HG03159 (cell line): ENCODE measurements around the gene C2CD5.
A peak's percentile ranks its signal among the peaks of the same experiment; 100 is the strongest.
"Not testable (repeated sequence)": the region's sequence is repeated elsewhere in the genome, so short reads cannot be mapped to it uniquely, and the experiment has no call there.

ENCODE experiments used
- ATAC-seq: cut with Tn5 transposase; IDR thresholded peaks from one replicate; pipeline ENCODE4 v1.9.1; 2021; ENCODE audit warnings: mild to moderate bottlenecking, moderate library complexity; ENCODE audit not compliant: unreplicated experiment

The C2CD5 gene, protein sequence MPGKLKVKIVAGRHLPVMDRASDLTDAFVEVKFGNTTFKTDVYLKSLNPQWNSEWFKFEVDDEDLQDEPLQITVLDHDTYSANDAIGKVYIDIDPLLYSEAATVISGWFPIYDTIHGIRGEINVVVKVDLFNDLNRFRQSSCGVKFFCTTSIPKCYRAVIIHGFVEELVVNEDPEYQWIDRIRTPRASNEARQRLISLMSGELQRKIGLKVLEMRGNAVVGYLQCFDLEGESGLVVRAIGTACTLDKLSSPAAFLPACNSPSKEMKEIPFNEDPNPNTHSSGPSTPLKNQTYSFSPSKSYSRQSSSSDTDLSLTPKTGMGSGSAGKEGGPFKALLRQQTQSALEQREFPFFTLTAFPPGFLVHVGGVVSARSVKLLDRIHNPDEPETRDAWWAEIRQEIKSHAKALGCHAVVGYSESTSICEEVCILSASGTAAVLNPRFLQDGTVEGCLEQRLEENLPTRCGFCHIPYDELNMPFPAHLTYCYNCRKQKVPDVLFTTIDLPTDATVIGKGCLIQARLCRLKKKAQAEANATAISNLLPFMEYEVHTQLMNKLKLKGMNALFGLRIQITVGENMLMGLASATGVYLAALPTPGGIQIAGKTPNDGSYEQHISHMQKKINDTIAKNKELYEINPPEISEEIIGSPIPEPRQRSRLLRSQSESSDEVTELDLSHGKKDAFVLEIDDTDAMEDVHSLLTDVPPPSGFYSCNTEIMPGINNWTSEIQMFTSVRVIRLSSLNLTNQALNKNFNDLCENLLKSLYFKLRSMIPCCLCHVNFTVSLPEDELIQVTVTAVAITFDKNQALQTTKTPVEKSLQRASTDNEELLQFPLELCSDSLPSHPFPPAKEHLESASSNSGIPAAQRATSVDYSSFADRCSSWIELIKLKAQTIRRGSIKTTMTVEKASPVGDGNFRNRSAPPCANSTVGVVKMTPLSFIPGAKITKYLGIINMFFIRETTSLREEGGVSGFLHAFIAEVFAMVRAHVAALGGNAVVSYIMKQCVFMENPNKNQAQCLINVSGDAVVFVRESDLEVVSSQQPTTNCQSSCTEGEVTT

DNA sequence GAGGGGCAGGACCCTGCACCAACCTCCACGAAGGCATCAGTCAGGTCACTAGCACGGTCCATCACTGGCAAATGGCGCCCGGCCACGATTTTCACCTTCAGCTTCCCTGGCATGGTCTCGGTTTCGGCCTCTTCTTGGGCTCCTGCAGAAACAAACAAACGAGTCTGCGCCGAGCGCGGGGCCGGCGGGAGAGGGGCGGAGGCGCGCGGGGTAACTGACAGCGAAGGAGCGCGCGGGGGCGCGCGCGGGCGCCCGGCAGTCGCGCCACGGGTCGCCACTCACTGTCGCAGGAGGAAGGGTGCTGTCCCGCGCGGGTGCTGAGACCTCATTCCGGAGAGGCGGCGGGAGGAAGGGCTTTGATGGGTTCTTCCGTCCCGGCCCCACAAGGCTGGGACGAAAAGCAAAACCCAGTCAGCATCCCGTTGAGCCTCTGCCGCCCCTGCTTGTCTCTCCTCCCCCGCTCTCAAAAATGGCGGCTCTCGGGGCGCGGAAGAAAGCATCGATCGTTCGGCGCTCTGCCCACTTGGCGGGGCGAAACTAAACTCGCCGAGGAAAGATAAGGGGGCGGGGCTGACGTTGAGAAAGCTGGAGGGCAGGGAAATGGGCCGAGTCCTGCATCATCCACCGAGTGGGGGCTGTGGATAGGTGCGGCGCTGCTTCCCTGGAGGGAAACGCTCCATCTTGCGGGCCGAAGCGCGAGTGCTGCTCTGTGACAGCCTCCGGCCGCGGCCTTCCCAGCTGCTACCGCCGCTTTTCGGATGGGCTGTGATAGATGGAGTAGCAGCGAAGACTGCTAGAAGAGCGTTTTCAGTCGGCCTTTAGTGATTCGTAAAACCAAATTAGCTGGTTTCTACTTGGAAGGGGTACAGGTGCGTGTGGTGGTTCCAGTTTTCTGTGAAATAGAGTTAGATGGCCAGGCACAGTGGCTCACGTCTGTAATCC lies at the start of gene C2CD5:
TSS of gene C2CD5 (minus strand) at position 505 of the 942 bp plus-strand sequence. CDS start at position 113, 392 bp downstream.
- ATAC-seq = peak; percentile 82

DNA sequence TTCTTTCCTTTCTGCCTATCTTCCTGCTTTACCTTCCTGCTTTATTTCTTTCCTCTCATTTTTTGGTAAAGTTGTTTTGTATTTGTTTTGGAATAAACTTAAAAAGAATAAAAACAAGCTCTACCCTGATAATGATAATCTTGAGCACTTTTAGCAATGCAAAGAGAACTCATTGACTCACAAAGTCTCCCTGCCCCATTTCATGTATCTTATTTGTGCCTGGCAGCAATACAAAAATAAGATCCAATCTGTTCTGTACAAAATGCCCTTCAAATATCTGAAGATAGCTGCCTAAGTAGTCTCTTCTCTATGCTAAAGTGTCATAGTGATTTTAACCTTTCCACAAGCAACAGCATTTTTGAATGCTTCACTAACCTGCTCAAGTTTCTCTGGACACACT lies 49.5 kb upstream of the C2CD5 start:
- ATAC-seq = no peak

DNA sequence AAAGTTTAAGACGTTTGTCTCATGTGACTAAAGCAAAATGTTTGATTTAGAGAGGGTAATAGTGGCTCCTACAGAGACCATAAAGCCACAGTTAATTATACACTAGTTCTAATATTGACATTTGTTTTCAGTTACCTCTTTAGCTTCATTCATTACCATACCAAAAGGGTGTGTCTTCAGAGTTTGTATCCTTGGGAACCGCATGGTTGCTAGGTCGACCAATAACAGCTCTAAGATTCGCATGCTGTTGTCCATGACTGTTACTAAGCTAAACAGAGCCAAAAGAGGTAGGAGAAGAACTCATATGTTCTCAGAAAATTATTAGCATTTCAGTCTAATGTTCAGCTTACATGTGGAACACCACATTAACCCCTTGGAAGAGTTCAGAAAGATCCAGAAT lies 44.5 kb upstream of the C2CD5 start:
- no peak for ATAC-seq

DNA sequence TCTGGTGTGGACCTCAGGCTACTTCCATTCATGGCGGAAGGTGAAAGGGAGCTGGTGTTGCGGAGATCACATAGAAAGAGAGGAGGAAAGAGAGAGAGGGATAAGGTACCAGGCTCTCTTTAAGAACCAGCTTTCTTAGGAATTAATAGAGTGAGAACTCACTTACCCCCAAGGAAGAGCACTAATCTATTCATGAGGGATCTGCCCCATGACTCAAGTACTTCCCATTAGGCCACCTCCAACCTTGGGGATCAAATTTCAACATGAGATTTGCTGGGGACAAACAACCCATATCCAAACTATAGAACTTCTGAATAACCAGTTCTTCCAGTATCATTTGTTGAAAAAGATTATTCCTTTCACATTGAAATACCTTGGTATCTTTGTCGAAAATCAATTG lies 34.0 kb upstream of the C2CD5 start:
- no peak for ATAC-seq

DNA sequence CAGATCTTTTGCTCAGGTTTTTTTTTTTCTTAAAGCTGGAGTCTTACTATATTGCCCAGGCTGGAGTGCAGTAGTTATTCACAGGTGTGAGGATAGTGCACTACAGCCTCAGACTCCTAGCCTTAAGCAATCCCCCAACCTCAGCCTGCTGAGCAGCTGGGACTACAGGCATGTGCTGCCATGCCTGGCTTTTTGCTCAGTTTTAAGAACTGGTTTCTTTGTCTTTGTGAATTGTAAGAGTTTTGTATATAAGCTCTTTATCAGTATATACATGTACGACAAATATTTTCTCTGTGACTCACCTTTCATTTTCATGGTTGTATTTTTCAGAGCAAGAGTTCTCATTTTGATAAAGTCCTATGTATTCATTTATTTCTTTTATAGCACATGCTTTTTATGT lies 33.3 kb upstream of the C2CD5 start:
- no peak for ATAC-seq

DNA sequence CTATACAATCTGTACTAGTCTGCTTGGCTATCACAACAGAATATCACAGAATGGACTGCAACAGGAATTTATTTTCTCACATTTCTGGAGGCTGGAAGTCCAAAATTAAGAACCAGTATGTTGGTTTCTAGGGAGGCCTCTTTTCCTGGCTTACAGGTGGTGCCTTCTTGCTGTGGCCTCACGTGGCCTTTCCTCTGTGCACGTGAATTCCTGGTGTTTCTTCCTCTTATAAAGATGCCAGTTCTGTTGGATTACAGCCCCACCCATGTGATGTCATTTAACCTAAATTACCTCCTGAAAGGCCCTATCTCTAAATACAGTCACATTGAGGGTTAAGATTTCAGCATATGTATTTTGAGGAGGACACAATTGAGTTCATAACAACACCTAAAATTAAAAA lies 32.1 kb upstream of the C2CD5 start:
- no peak for ATAC-seq

DNA sequence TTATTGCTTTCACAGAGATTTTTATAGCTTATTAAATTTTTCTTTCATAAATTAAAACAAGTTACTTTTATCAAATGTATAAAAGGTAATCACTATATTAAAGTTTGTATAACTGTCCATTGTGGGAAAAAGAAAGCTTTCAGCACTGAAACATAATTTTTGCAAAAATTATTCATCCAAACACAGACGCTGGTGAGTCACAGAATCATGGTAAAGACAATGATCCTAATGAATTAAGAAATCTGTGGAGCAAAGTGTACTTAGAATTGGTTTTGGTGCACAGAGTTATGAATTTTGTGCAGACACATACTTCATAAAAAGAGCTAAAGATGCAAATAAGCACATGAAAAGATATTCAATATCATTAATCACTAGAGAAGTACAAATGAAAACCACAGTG lies 31.7 kb upstream of the C2CD5 start:
- no peak for ATAC-seq

DNA sequence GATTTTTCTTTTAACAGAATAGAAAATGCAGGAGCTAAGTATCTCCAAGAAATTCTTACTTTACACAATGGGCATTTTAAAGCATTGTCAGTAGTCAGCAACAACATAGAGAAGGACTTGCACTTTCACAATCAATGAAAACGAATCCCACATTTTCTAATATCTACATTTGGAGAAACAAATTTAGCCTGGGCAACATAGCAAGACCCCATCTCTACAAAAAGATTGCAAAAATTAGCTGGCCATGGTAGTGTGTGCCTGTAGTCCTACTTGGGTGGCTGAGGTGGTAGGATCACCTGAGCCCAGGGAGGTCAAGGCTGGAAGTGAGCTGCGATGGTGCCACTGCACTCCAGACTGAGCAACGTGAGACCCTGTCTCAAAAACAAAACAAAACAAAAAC lies 30.6 kb upstream of the C2CD5 start:
- no peak for ATAC-seq

DNA sequence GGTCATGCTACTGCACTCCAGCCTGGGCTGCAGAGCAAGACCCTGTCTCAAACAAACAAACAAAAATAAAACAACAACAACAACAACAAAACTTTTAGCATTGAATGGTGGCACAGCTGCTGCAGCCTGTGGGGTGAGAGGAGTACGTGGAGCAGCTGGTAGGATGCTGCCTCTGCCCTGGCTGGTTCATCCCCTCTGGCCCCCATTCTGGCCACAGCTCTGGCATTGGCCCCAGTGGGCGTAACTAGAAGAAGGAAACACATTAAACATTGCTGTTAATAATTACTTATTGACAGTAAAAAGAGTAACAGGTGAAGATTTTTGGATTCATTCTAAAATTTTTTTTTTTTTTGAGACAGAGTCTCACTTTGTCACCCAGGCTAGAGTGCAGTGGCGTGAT lies 28.8 kb upstream of the C2CD5 start:
- no peak for ATAC-seq

DNA sequence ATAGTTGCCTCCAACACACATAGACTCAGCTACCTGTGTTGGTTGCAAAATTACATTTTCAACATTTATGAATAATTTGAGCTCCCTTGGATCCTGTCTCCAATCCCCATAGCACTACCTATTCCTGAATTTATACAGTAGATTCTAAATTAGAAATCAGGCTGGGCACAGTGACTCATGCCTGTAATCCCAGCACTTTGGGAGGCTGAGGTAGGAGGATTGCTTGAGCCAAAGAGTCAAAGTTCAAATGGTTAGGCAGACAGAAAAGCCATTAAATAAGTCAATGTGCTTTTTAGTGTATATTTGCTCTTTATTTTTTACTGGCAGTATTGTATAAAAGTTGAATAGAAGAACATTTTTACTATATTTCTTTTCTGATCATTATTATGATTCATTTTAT lies 24.9 kb upstream of the C2CD5 start:
- no peak for ATAC-seq

DNA sequence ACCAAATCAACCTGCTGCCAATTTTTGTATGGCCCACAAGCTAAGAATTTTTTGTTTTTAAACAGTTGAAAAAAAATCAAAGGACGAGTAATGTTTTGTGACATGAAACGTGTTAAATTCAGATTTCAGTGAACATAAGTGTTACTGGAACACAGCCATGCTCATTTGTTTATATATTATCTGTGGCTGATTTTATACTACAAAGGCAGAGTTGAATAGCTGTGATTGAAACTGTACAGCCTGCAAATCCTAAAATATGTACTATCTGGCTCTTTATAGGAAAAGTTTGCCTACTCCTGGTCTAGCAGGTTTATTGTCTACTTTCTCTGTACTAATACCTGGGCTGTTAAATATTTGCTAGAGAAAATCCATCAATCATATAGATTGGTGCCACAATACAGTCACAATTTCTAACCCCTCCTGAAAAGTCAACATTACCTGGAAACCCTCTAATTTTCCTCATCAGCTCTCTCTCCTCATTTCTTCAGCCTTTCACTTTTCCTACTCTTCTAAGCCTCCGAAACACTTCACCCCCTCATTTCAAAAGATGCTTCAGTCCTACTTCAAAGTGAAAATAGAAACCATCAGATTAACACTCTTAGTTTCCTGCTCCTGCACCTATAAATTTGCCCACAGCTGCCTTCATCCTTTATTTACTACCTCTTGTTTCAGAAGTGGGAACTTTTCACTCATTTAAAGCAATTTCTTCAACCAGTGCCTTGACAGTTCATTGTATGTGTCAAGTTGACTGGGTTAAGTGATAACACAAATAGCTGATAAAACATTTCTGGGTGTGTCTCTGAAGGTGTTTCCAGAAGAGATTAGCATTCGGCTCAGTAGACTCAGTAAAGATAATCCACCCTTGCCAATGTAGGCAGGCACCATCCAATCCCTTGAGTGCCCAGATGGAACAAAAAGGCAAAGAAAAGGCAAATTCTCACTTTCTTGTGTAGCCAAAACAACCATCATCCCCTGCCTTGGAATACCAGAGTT lies 18.0 kb upstream of the C2CD5 start:
- ATAC-seq = no peak

DNA sequence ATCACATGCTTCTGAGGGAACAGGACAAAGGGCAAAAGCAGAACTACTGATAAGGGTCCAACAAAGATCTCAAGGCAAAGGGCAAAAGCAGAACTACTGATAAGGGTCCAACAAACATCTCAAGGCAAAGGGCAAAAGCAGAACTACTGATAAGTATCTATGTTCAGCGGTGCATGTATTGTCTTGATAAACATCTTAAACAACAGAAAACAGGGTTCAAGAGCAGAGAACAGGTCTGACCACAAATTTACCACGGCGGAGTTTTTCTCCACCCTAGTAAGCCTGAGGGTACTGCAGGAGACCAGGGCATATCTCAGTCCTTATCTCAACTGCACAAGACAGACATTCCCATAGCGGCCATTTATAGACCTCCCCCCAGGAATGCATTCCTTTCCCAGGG lies 10.4 kb upstream of the C2CD5 start:
- not testable (repeated sequence) for ATAC-seq

DNA sequence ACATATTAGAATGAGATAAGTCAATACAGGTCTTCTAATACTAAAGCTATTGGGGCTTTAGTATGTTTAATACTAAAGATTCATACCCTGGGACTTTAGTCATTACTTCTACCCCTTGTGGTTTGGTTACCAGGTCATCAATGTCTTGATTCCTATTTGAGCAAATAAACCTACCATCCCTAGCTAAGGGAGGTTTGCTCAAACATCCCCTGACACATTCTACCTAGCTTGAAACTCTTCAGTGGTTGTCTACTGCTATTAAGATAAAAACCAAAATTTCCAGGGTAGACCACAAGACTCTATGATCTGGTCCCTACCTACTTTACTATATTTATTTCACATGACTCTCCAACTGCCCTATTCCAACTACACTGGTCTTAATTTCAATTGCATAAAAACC lies 7.3 kb upstream of the C2CD5 start:
- ATAC-seq = no peak

DNA sequence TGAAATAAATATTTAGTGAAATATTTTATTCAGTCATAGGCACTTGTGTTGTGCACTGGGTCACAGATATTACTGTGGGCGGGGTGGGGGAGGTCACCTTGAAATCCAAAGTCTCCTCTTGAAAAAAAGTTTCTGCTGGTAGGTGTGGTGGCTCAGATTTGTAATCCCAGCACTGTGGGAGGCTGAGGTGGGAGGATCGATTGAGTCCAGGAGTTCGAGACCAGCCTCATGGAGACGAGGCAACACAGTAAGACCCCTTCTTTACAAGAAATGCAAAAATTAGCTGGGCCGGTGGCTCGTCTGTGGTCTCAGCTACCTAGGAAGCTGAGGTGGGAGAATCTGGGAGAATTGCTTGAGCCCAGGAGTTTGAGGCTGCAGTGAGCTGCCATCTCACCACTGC lies 913 bp upstream of the C2CD5 start:
- ATAC-seq = no peak

DNA sequence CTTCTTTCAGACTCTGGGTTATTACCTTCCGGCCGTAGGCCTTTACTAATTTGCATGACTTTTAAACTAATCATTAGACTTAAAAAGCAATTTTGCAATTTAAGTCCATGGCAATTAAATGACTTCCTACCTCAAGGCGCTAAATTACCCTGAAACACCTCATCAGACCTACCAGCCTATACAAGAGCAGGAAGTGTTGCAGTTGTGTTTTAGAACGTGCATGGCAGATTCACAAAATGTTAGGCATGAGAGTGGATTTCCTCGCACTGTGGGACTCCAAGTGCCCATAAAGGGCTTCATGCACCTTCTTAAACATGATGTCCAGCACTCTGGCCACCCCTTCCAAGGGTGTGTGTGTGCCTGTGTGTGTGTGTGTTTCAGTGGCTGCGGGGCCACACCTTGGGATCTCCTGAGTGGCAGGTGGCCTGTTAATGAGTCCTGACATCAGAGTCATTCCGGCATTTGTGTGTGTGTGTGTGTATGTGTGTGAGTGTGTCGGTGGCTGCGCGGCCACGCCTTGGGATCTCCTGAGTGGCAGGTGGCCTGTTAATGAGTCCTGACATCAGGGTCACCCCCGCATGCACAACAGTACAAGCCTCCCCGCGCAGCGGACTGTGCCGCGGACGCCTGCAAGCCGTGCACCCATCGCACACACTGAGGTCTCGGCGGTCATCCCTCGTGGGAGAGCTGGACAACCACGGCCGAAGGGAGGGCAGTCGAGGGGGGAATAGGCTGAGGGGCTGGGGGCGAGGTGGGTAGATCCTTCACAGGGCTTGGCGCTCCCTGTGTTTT lies 900 bp downstream of the C2CD5 start:
- peak; percentile 48 for ATAC-seq

DNA sequence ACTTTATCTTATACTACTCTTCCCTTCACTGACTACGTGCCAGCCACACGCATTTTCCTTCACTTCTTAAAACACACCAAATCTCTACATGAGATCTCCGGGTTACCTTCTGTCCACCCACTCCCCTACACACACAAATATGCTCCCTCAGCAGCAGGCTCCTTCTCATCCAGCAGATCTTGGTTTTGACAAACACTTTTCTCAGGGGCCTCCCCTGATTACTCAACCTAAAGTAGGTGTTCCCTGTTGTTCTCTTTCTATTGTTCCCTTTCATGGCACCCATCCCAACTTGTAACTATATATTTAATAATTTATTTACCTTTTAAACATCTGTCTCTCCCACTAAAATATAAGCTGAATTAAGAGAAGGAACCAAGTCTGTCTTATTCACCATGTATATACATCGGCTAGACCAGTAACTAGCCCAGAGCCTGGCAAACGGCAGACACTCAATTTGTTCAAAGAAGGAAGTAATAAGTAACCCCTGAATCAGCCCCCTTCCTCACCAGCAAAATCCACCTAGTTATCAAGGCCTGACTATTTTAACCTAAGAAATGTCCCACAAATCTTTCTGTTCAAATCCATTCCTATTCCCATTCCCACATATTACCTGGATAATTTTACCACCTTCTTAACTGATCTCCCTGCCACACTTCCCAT lies 2.7 kb downstream of the C2CD5 start:
- no peak for ATAC-seq

DNA sequence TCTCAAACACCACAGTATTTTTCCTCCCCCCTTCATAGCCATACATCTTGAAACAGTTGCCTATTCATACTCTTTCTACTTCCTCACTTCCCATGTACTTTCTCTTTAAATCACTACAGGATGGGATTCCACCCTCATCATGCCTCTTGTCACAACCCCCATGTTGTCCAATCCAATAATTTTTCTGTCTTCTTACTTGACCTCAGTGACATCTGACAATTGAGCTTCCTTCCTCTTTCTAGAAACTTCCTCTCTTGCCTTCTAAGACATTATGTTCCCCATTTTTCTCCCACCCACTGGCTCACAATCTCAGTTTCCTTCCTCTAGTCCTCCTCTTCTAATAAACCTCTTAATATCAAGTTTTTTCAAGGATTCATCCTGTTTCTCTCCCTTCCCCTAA lies 5.3 kb downstream of the C2CD5 start:
- no peak for ATAC-seq

DNA sequence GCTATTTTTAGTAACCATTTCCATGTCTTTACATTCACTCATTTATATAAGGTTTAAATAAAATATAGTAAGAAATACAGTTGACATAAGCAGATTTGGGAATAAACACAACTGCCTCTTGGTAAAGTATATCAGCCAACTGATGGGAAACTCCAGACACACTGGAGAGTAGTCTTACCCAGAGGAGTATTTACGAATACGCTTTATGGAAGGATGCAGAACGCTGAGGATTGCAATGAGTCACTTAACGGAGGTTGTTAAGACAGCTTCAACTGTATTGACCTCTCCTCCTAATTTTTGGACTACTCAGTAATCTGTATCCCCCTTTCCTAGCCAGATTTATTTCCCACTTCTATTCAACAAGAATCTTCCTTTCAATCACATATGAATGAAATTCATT lies 6.0 kb downstream of the C2CD5 start:
- no peak for ATAC-seq
